Stromal cell of bone marrow (primary cell): ENCODE results near the gene VASN.

Source experiments
- DNase-seq: peaks from one replicate; pipeline ENCODE4 v3.0.0-alpha.2; 2012; ENCODE audit warnings: low read depth

The VASN gene

GRCh38 chr16:4426021-4426684, 54.5 kb downstream of the VASN start:
- DNase-seq, result no peak

DNA sequence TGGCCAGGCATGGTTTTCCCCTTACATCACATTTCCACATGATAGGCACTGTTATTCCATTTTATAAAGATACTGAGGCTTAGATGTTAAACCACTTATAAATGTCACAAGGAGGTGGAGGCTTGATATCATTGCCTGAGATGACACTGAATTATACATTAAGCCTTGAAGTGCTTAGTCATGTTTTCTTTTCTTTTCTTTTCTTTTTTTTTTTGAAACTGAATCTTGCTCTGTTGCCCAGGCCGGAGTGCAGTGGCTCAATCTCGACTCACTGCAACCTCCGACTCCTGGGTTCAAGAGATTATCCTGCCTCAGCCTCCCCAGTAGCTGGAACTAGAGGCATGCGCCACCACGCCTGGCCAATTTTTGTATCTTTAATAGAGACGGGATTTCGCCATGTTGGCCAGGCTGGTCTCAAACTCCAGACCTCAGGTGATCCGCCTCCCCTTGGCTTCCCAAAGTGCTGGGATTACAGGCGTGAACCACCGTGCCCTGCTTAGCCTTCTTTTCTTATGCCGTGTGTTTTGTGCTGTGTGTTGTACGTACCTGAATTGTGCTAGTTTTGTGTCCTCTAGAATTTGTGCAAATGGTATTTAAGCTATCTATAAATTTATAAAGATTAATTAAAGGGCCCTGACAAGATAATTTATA, 55.2 kb downstream of the VASN start:
- no peak for DNase-seq

DNA sequence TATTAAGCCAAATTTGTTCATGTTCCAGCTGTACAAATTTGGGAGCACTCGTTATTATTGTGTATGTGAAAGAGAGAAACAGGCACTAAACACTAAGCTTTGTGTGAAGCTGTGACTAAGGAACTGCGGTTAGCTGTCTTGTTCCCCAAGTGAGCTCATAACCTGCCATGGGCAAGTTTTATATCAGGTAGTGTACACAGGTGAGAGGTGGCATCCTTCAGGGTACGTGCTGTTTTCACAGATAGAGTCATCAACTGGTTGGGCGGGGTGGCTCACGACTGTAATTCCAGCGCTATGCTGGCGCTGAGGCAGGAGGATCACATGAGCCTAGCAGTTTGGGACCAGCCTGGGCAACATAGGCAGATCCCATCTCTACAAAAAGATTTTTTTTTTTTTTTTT, 56.9 kb downstream of the VASN start:
- no peak for DNase-seq

DNA sequence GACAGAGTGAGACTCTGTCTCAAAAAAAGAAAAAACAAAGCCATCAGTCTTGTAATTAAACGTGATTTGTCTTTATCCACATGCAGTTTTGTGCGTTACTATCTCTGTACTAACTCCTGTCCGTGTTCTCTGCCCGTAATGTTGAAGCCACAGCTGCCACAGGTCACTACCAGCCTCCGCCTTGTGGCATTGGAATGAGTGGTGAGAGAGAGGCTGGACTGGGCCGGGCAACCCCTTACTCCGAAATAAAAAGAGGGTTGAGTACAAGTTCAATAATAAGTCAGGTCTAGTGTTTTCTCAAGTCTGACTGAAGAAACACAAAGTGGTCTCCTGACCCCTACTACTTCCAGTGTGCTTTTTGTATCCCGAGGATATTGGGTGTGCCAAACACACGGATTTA, 59.4 kb downstream of the VASN start:
- DNase-seq, result no peak
